OCI-LY7 (cell line): Measurements from ENCODE around the gene SPEN. TPM values are rescaled to one million over a fixed set of nuclear protein-coding genes. Genes with fewer than 3 reads are reported as not detected.

ENCODE experiments used
- BruUV-seq: library from RNA; stranded (reverse); fragments of 400-500 nt; replicated peaks from 2 replicates; lab custom pipeline; 2021; lab: Mats Ljungman, UMichigan
- CTCF ChIA-PET: fragments of 300-600 bp; sonication (Branson Sonifier 250); formaldehyde crosslinking; loops from one replicate; lab custom pipeline; 2022; ENCODE audit warnings: antibody characterized with exemption; ENCODE audit not compliant: unreplicated experiment; lab: Charles Lee
- POLR2A ChIA-PET: fragments of 300-600 bp; sonication (Branson Sonifier 250); formaldehyde crosslinking; loops from one replicate; lab custom pipeline; 2022; ENCODE audit warnings: antibody characterized with exemption; lab: Charles Lee
- DNase-seq: peaks from one replicate; pipeline ENCODE4 v3.0.0-alpha.2; 2015; ENCODE audit warnings: low spot score
- H2AFZ ChIP-seq: fragments of 200-600 bp; sonication (generic), shearing (Covaris generic); 2 replicates; pipeline ENCODE4 v1.6.1; 2014; ENCODE audit warnings: mild to moderate bottlenecking, antibody characterized with exemption, low read length, moderate library complexity
- H3K27ac ChIP-seq: fragments of 200-600 bp; sonication (generic); 2 replicates; pipeline ENCODE4 v1.5.1; 2014; ENCODE audit warnings: mixed run types, low read depth, mild to moderate bottlenecking, moderate library complexity, low read length, inconsistent platforms; ENCODE audit not compliant: poor library complexity, severe bottlenecking
- H3K36me3 ChIP-seq: fragments of 200-600 bp; sonication (generic); 2 replicates; pipeline ENCODE4 v1.6.1; 2014; ENCODE audit warnings: mild to moderate bottlenecking, antibody characterized with exemption, low read length, moderate library complexity, mixed read lengths; ENCODE audit not compliant: insufficient read depth
- H3K4me1 ChIP-seq: fragments of 200-600 bp; sonication (generic); 2 replicates; pipeline ENCODE4 v1.5.1; 2014; ENCODE audit warnings: mild to moderate bottlenecking, low read length; ENCODE audit not compliant: insufficient read depth, poor library complexity, severe bottlenecking
- H3K4me2 ChIP-seq: fragments of 200-600 bp; sonication (generic); 2 replicates; pipeline ENCODE4 v1.6.1; 2014; ENCODE audit warnings: mild to moderate bottlenecking, low read length
- H3K4me3 ChIP-seq: fragments of 200-600 bp; sonication (generic); 2 replicates; pipeline ENCODE4 v1.5.1; 2014; ENCODE audit warnings: mild to moderate bottlenecking, low read depth, low read length; ENCODE audit not compliant: poor library complexity, severe bottlenecking
- H3K79me2 ChIP-seq: fragments of 200-600 bp; sonication (generic); 2 replicates; pipeline ENCODE4 v1.6.1; 2016; ENCODE audit warnings: low read depth, mild to moderate bottlenecking, low read length, moderate library complexity, mixed read lengths; ENCODE audit not compliant: insufficient read depth
- H3K9me2 ChIP-seq: fragments of 200-600 bp; sonication (generic); 2 replicates; pipeline ENCODE4 v1.6.1; 2016; ENCODE audit warnings: mild to moderate bottlenecking, low read length, mixed read lengths; ENCODE audit not compliant: insufficient read depth
- H3K9me3 ChIP-seq: fragments of 200-600 bp; sonication (generic); 2 replicates; pipeline ENCODE4 v1.6.1; 2014; ENCODE audit warnings: mild to moderate bottlenecking, mixed run types, low read length, mixed read lengths
- H4K20me1 ChIP-seq: fragments of 200-600 bp; sonication (generic); 2 replicates; pipeline ENCODE4 v1.6.1; 2014; ENCODE audit warnings: mild to moderate bottlenecking, antibody characterized with exemption, low read length, moderate library complexity, mixed read lengths; ENCODE audit not compliant: insufficient read depth
- EZH2phosphoT487 ChIP-seq: fragments of 200-600 bp; sonication (generic); IDR thresholded peaks from 2 replicates; pipeline ENCODE4 v1.6.1; 2018; ENCODE audit warnings: low read depth, borderline replicate concordance, mild to moderate bottlenecking, mixed run types, antibody characterized with exemption, low read length, moderate library complexity, mixed read lengths
- intact Hi-C: fragments of 100-400 bp; cut with micrococcal nuclease; formaldehyde crosslinking; loops from one replicate; pipeline ENCODE4 v1.10.0; 2022; ENCODE audit not compliant: unreplicated experiment
- total RNA-seq, 2 experiments: library from RNA; depleted of rRNA in 1 of 2; stranded (reverse); fragments of >200 nt in 1 of 2; shearing (Covaris generic) in 1 of 2; gene quantifications; 2 replicates each; pipeline ENCODE4 v1.2.3, GENCODE V29; 2014 to 2022
- TF ChIP-seq, protein P1 (sequence below): fragments of 200-600 bp; sonication (generic); conservative IDR thresholded peaks from 2 replicates; pipeline ENCODE4 v1.5.1; 2014; ENCODE audit warnings: mild to moderate bottlenecking, antibody characterized with exemption, low read length, moderate library complexity, mixed read lengths

Gene SPEN
- total RNA-seq, 2 experiments from 2014 or later = 40.7 to 87.1 TPM

DNA sequence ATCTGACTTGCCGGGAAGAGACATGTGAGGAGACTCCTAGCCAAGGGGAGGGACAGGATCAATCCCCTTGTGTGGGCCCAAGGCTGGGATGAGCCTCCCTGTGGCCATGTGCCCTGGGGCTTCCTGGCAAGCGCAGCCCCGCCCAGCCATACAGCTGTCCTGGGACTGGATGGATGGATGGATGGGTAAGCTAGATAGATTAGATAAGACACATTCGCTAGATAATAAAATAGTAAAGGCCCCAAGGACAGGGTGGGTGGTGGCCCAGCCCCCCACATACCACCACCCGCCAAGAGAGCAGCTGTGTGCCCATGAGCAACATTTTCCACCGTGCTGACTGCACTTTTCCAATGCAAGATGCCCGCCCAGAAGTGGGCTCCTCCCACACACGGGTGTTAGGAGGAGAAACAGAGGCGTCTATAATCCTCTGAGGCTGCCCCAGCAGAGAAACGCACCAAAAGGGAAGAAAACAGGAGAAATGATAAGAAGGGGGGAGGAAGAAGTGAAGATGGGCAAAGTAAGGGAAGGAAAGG, 103.3 kb downstream of the SPEN start:
- peaks cover 79% of the 10 kb centered on the region for H3K36me3 ChIP-seq
- intact Hi-C loops = no loop called here
- H4K20me1 ChIP-seq = 0 out of 2 replicates have a peak, but pooled peaks cover 10% of the 10 kb centered on the region
- CTCF ChIA-PET = no interaction called here
- H3K9me3 ChIP-seq = no peaks in the 10 kb centered on the region
- no peak overlapping the region for H2AFZ ChIP-seq
- peaks cover 42% of the 10 kb centered on the region for H3K4me1 ChIP-seq
- POLR2A ChIA-PET = interaction anchor here (0.9 kb wide), 1 partner anchor 15 kb away, joined by 4 read pairs; no protein-coding TSS in a partner anchor
- no peak overlapping the region for H3K4me3 ChIP-seq
- H3K9me2 ChIP-seq = no peaks in the 10 kb centered on the region
- no peak overlapping the region for H3K27ac ChIP-seq
- no peak for TF ChIP-seq EZH2phosphoT487
- TF ChIP-seq, protein P1, sequence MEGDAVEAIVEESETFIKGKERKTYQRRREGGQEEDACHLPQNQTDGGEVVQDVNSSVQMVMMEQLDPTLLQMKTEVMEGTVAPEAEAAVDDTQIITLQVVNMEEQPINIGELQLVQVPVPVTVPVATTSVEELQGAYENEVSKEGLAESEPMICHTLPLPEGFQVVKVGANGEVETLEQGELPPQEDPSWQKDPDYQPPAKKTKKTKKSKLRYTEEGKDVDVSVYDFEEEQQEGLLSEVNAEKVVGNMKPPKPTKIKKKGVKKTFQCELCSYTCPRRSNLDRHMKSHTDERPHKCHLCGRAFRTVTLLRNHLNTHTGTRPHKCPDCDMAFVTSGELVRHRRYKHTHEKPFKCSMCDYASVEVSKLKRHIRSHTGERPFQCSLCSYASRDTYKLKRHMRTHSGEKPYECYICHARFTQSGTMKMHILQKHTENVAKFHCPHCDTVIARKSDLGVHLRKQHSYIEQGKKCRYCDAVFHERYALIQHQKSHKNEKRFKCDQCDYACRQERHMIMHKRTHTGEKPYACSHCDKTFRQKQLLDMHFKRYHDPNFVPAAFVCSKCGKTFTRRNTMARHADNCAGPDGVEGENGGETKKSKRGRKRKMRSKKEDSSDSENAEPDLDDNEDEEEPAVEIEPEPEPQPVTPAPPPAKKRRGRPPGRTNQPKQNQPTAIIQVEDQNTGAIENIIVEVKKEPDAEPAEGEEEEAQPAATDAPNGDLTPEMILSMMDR = no peak
- H3K79me2 ChIP-seq = peaks cover 8% of the 10 kb centered on the region; the same call in 1 of the 2 replicates
- peak overlapping the region; percentile 37 for H3K4me2 ChIP-seq
- BruUV-seq = no TSS peak
- DNase-seq = no peak

DNA sequence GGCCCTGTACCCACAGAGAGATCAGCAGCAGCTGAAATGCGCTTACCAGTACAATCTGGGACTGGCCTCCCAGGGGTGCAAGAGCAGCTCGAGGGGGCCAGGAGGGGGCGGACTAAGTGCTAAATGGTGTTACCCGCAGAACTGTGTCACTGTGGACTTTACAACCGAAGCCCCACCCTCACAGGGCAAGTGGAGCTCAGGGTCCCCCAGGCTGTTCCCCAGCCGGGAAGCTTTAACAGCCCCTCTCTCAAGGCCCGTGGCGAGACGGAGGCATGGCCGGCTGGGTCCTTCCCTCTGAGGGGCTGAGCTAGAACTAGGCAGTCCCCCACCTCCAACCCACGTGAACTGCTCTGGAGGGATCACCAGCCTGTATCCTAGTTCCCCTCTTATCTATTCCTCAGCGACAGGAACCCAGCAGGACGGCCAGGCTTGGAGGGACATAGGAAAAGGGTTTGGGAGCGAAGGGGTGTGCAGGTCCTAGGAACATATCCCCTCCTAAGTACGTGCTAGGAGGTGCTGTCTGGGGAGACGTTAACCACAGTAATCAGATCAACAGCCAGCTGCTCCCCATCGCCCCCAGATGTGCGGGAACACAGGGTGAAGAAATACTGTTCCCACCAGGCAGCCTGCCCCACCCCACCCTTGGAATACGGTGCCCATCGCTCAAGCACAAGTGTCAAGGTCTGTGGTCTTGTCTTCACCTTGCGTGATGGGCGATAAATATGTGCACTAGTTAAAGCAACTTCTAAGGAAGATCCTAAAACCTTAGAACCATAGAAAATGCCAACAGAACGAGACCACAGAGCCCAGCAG, 104.0 kb downstream of the SPEN start:
- no TSS peak for BruUV-seq
- Histone ChIP-seq H3K4me2 (no peak overlapping the region; the same call in 1 of the 2 replicates), H3K36me3 (peaks cover 79% of the 10 kb centered on the region), H3K9me3 (no peaks in the 10 kb centered on the region), H3K79me2 (peaks cover 8% of the 10 kb centered on the region; the same call in 1 of the 2 replicates), H2AFZ (no peak overlapping the region), H3K4me1 (peaks cover 42% of the 10 kb centered on the region), H3K9me2 (no peaks in the 10 kb centered on the region), H4K20me1 (0 out of 2 replicates have a peak, but pooled peaks cover 10% of the 10 kb centered on the region), H3K4me3 (no peak overlapping the region), H3K27ac (no peak overlapping the region)
- CTCF ChIA-PET = no interaction called here
- intact Hi-C loops = no loop called here
- no peak for DNase-seq
- POLR2A ChIA-PET = interaction anchor here (0.9 kb wide), 1 partner anchor 14 kb away, joined by 4 read pairs; no protein-coding TSS in a partner anchor
- TF ChIP-seq, protein P1 = 0 out of 2 replicates have a peak, but pooled peaks have one; percentile 12
- no peak for TF ChIP-seq EZH2phosphoT487
